Kidney epithelial cell (primary cell): ENCODE data around the gene EIF5A. TPM values are rescaled to one million over a fixed set of nuclear protein-coding genes. Genes with fewer than 3 reads are reported as not detected.

Experiments
- DNase-seq: peaks from one replicate; pipeline ENCODE4 v3.0.0-alpha.2; 2010; ENCODE audit warnings: low read depth
- H3K27me3 ChIP-seq: 2 replicates; pipeline ENCODE4 v1.6.0; 2011; ENCODE audit warnings: low read length; ENCODE audit not compliant: control insufficient read depth, insufficient read depth
- H3K36me3 ChIP-seq: 2 replicates; pipeline ENCODE4 v1.5.1; 2011; ENCODE audit warnings: low read length; ENCODE audit not compliant: control insufficient read depth, insufficient read depth
- H3K4me3 ChIP-seq: 2 replicates; pipeline ENCODE4 v1.5.1; 2011; ENCODE audit warnings: low read depth, mild to moderate bottlenecking, control low read depth, low read length
- CTCF ChIP-seq: IDR thresholded peaks from 2 replicates; pipeline ENCODE4 v1.5.1; 2011; ENCODE audit warnings: mild to moderate bottlenecking, moderate library complexity, low read length, control low read depth, inconsistent platforms; ENCODE audit not compliant: insufficient read depth, poor library complexity, severe bottlenecking
- total RNA-seq: library from RNA; depleted of rRNA; stranded (reverse); fragments of >200 nt; gene quantifications from 2 replicates; pipeline ENCODE4 v1.2.3, GENCODE V29; 2015

Gene EIF5A
- total RNA-seq, 1 donor from 2014 or later: 490 TPM

- no peak for TF ChIP-seq CTCF
- peaks cover 11% of the 10 kb centered on the region for H3K27me3 ChIP-seq
- no peaks in the 10 kb centered on the region for H3K36me3 ChIP-seq
- no peak for DNase-seq
- H3K4me3 ChIP-seq: peak overlapping the region; percentile 46
Measured at GRCh38 chr17:7261379-7262191, 45.8 kb upstream of the EIF5A start.

- DNase-seq: no peak
- peak within 1 kb of the TSS; percentile 46 for H3K4me3 ChIP-seq
- H3K27me3 ChIP-seq: peaks cover 11% of the 10 kb centered on the region
- no peak for TF ChIP-seq CTCF
- H3K36me3 ChIP-seq: no peaks in the 10 kb centered on the region
Measured at GRCh38 chr17:7262192-7262934, 45.1 kb upstream of the EIF5A start, which contains the start of gene CLDN7. CLDN7 (minus strand) TSS chr17:7262478; CDS start chr17:7262043, 435 bp downstream.

GRCh38 chr17:7262935-7263800 is 44.3 kb upstream of the EIF5A start:
- DNase-seq: no peak
- Histone ChIP-seq H3K27me3 (peaks cover 11% of the 10 kb centered on the region), H3K4me3 (peak overlapping the region; percentile 46), H3K36me3 (no peaks in the 10 kb centered on the region)
- no peak for TF ChIP-seq CTCF

- DNase-seq: no peak
- H3K36me3 ChIP-seq: no peaks in the 10 kb centered on the region
- no peak overlapping the region for H3K4me3 ChIP-seq
- TF ChIP-seq CTCF: no peak
- H3K27me3 ChIP-seq: peaks cover 11% of the 10 kb centered on the region
Measured at GRCh38 chr17:7263801-7264078, 43.7 kb upstream of the EIF5A start.

- TF ChIP-seq CTCF: no peak
- Histone ChIP-seq H3K36me3 (no peaks in the 10 kb centered on the region), H3K27me3 (peaks cover 9% of the 10 kb centered on the region), H3K4me3 (no peak overlapping the region)
- DNase-seq: no peak
Measured at GRCh38 chr17:7266784-7267183, 40.6 kb upstream of the EIF5A start.
